COR-L47 (cell line): ENCODE measurements around the gene MPRIP.

Source experiments
- DNase-seq: peaks from one replicate; lab custom pipeline; 2025; lab: John Stamatoyannopoulos, UW

MPRIP gene

GRCh38 chr17:17110520-17110919, 68.3 kb downstream of the MPRIP start:
- no peak for DNase-seq

- no peak for DNase-seq
Measured at GRCh38 chr17:17111401-17112393, 69.4 kb downstream of the MPRIP start.

- no peak for DNase-seq
Measured at GRCh38 chr17:17112628-17113200, 70.5 kb downstream of the MPRIP start.

- DNase-seq: no peak
Measured at GRCh38 chr17:17114592-17115225, 72.5 kb downstream of the MPRIP start.

GRCh38 chr17:17115620-17116019, 73.4 kb downstream of the MPRIP start:
- no peak for DNase-seq

GRCh38 chr17:17116406-17116805, 74.1 kb downstream of the MPRIP start:
- DNase-seq: no peak

GRCh38 chr17:17117923-17118322, 75.7 kb downstream of the MPRIP start:
- no peak for DNase-seq

GRCh38 chr17:17118399-17118798, 76.1 kb downstream of the MPRIP start:
- no peak for DNase-seq

- no peak for DNase-seq
Measured at GRCh38 chr17:17119106-17119505, 76.8 kb downstream of the MPRIP start.

- no peak for DNase-seq
Measured at GRCh38 chr17:17119533-17119932, 77.3 kb downstream of the MPRIP start.

- DNase-seq: no peak
Measured at GRCh38 chr17:17120294-17120693, 78.0 kb downstream of the MPRIP start.

- DNase-seq: no peak
Measured at GRCh38 chr17:17120701-17121100, 78.4 kb downstream of the MPRIP start.

- DNase-seq: no peak
Measured at GRCh38 chr17:17121162-17121561, 78.9 kb downstream of the MPRIP start.

GRCh38 chr17:17122781-17123483, 80.7 kb downstream of the MPRIP start:
- DNase-seq: no peak

GRCh38 chr17:17124341-17124740, 82.1 kb downstream of the MPRIP start:
- DNase-seq: no peak

GRCh38 chr17:17125136-17126084, 83.2 kb downstream of the MPRIP start:
- DNase-seq: peak; percentile 68

GRCh38 chr17:17126131-17127110, 84.2 kb downstream of the MPRIP start:
- no peak for DNase-seq

- DNase-seq: no peak
Measured at GRCh38 chr17:17127156-17127555, 84.9 kb downstream of the MPRIP start.

GRCh38 chr17:17127730-17128291, 85.6 kb downstream of the MPRIP start:
- DNase-seq: no peak
